NCI-H2171 (cell line): ENCODE data around the gene GIMAP8.
A peak's percentile ranks its signal among the peaks of the same experiment; 100 is the strongest.

Experiments
- DNase-seq: peaks from one replicate; lab custom pipeline; 2025; lab: John Stamatoyannopoulos, UW

The GIMAP8 gene

GRCh38 chr7:150411606-150412005, 38.8 kb upstream of the GIMAP8 start:
- DNase-seq, result no peak

GRCh38 chr7:150412016-150412415, 38.4 kb upstream of the GIMAP8 start:
- no peak for DNase-seq

GRCh38 chr7:150412518-150413488, 37.6 kb upstream of the GIMAP8 start:
- DNase-seq, result no peak

GRCh38 chr7:150413640-150414081, 36.8 kb upstream of the GIMAP8 start:
- DNase-seq, result no peak

GRCh38 chr7:150415161-150416153, 35.0 kb upstream of the GIMAP8 start:
- DNase-seq, result no peak

DNA sequence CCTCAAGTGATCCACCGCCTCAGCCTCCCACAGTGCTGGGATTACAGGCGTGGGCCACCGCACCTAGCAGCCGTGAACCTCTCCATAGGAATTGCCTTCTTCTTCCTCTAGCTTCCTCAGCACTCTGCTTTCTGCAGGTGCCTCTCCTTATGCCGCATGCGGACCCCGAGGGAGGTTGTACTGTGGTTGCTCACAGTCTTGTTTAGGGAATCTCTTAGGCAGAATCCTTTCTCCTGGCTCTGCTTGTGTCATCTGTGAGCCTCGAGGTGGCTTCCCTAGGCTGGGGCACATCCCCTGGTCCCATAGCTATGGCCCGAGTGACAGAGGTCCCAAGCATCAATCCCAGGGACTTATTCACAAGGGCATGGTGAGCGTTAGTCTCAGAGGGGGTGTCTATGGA, 33.2 kb upstream of the GIMAP8 start:
- no peak for DNase-seq

DNA sequence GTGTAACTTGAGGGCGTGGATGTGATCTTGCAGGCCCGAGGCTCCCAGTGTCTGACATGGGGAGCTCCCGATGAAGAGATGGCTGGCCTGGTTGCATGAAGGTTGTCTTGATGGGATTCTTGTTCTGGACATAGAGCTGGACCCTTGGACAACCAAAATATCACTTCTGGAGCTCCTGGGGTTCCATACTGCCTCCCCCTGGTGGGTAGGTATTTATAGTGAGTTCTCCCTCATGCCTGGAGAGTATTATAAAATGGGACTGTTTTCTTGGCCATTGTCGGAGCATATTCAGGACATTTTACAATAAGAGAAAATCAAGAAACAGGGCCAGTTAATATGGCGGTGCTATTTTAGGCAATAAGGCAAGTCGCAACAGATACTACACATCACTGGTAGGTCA, 32.6 kb upstream of the GIMAP8 start:
- DNase-seq, result no peak

GRCh38 chr7:150420242-150420641, 30.2 kb upstream of the GIMAP8 start:
- no peak for DNase-seq

DNA sequence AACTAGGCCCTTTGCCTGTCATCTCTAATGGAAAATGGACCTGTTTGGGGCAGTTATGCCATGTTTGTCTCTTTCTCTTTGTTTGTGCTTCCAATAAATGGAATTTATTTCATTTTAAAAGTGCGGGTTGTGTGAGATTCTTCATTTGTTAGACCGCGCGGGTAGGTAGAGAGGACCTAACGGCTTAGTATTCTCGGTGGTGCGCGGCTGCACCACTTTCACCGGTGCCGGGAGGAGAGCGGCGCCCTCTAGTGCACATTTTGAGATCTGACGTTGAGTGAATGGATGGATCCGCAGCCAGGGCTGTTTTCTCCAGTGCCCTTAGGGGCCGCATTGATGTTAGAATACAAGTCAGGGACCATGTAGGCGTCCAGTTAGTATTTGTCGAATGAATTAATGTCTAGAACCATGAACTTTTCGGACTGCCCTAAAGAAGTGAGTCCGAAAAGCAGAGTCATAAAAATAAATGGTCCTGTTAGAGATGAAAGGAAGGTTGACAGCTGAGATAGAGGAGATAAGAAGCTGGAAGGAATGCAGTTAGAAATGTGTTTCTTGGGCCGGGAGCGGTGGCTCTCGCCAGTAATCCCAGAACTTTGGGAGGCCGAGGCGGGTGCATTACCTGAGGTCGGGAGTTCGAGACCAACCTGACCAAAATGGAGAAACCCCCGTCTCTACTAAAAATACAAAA, 29.3 kb upstream of the GIMAP8 start:
- DNase-seq, result peak; percentile 19

GRCh38 chr7:150421831-150422230, 28.6 kb upstream of the GIMAP8 start:
- no peak for DNase-seq

GRCh38 chr7:150425670-150426069, 24.8 kb upstream of the GIMAP8 start:
- no peak for DNase-seq

- peak; percentile 80 for DNase-seq
Observed at GRCh38 chr7:150428671-150429451, 21.6 kb upstream of the GIMAP8 start.

DNA sequence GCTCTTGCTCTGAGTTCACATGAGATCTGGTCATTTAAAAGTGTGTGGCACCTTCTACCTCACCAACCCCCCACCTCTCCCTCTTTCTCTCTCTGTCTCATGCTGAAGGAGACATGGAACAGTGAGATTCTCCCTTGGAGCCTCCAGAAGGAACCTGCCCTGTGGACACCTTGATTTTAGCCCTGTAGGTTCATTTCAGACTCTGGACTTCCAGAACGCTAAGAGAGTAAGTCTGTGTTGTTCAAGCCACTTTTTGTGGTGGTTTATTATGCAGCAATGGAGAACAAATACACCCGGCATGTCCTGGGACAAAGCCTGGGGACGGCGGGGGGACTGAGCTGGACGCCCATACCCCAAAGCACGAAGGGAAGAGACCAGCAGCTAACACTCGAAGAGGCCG, 20.7 kb upstream of the GIMAP8 start:
- no peak for DNase-seq

DNA sequence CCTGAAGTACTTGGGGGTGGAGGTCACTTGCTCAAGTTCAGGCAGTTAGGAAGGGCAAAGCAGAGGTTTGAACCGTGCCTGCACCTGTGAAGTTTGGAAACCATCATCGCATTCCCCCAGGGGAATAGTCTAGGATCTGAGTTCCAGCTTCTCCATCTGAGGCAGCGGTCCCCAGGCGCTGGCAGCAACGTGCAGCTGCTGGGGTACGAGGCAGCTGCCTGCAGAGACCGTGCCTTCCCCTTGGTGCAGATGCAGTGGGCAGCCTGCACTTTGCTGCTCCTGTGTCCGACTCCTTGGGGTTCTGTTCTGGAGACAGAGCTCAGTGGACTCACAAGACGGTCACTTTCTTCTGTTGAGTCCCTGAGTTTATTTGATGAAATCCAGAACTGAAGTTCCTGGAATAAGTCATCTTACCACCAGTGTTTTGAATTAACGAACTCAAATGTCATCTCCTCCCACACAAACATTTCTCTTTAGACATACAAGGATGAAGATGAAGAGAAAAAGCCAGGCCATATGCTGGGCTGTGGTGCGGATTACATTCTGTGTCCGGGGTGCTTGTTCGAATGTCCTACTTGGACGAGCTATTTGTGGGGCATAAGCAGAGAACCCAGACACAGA, 19.9 kb upstream of the GIMAP8 start:
- no peak for DNase-seq

GRCh38 chr7:150431839-150432658, 18.4 kb upstream of the GIMAP8 start:
- no peak for DNase-seq

- DNase-seq, result no peak
Observed at GRCh38 chr7:150432915-150433892, 17.2 kb upstream of the GIMAP8 start.

DNA sequence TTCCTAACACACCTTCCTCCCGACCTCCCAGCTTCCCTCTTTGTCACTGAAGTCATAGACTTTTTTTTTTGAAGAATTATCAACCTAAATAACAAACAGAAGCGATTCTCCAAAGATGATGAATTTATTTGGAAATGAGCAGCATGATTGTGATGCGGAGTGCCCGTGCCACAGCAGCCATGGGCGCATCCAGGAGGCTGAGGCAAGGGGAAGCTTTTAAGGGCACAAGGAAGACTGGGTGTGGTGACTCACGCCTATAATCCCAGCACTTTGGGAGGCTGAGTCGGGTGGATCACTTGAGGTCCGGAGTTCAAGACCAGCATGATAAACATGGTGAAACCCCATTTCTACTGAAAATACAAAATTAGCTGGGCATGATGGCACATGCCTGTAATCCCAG, 16.2 kb upstream of the GIMAP8 start:
- no peak for DNase-seq

- no peak for DNase-seq
Observed at GRCh38 chr7:150435047-150435389, 15.4 kb upstream of the GIMAP8 start.
